LNCaP clone FGC (cell line): ENCODE measurements around the gene RNF133.

ENCODE experiments used
- DNase-seq: peaks from one replicate; pipeline ENCODE4 v3.0.0-alpha.2; 2011; ENCODE audit warnings: low read depth
- H3K4me3 ChIP-seq: 2 replicates; pipeline ENCODE4 v1.5.1; 2011; ENCODE audit warnings: mild to moderate bottlenecking, low read depth, low read length, control low read depth
- TF ChIP-seq, protein P1 (sequence below): IDR thresholded peaks from 2 replicates; pipeline ENCODE4 v1.5.1; 2012; ENCODE audit warnings: mild to moderate bottlenecking; ENCODE audit not compliant: control insufficient read depth, insufficient read depth; ENCODE audit errors: extremely low read depth

Gene RNF133

DNA sequence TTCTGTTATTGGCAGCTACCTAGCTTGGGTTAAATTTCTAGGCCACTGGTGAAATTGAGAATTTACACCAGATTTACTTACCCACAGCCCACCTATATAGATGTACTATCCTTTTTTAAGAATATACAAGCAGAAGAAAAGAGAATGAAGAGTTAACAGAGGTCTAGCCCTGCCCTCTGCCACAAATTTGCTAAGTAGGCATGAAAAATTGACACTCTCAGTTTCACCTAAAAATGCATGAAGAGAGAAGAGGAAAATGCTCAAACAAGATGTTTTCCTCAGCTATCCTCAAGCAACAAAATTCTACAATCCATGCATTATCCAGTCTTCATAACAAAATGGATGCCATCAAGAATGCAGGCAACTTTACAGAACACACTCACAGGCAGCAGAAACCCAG is 28.4 kb upstream of the RNF133 start:
- TF ChIP-seq, protein P1, sequence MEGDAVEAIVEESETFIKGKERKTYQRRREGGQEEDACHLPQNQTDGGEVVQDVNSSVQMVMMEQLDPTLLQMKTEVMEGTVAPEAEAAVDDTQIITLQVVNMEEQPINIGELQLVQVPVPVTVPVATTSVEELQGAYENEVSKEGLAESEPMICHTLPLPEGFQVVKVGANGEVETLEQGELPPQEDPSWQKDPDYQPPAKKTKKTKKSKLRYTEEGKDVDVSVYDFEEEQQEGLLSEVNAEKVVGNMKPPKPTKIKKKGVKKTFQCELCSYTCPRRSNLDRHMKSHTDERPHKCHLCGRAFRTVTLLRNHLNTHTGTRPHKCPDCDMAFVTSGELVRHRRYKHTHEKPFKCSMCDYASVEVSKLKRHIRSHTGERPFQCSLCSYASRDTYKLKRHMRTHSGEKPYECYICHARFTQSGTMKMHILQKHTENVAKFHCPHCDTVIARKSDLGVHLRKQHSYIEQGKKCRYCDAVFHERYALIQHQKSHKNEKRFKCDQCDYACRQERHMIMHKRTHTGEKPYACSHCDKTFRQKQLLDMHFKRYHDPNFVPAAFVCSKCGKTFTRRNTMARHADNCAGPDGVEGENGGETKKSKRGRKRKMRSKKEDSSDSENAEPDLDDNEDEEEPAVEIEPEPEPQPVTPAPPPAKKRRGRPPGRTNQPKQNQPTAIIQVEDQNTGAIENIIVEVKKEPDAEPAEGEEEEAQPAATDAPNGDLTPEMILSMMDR = no peak
- no peak overlapping the region for H3K4me3 ChIP-seq
- DNase-seq = no peak

DNA sequence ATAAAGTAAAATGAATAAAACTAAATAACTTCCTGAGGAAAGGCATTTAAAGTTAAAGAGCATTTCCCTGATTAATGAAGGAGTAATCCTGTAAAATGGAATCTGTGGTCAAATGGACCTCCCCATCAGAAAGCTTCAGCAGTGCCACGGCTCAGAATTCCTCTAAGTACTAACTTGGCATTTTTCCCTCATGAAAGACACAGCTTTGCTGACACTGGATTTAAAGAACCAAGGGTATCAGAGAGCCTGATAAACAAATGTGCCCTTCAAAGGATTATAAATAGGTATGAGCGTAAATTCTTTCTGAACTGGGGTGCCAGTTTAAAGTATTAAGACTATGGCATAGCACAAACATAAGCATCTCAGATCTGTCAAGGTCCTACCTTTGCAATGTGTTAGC is 28.0 kb upstream of the RNF133 start:
- H3K4me3 ChIP-seq = no peak overlapping the region
- DNase-seq = no peak
- TF ChIP-seq, protein P1 = no peak

DNA sequence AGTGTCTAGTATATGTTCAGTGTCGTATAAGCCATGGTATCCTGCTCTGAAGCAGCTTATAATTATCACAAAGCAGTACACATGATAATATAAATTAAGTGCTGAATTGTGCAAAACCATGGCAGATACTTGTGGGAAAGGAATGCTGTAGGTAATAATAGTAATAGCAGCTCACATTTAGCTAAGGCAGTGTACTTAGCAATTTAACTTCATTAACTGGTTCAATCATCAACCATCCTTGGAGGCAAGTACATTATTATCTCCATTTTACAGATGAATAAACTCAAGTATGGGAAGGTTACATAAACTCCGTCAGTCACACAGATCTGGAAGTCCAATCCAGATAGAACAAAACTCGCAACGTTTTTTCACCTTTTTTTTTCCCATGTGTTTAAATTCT is 25.4 kb upstream of the RNF133 start:
- DNase-seq = no peak

DNA sequence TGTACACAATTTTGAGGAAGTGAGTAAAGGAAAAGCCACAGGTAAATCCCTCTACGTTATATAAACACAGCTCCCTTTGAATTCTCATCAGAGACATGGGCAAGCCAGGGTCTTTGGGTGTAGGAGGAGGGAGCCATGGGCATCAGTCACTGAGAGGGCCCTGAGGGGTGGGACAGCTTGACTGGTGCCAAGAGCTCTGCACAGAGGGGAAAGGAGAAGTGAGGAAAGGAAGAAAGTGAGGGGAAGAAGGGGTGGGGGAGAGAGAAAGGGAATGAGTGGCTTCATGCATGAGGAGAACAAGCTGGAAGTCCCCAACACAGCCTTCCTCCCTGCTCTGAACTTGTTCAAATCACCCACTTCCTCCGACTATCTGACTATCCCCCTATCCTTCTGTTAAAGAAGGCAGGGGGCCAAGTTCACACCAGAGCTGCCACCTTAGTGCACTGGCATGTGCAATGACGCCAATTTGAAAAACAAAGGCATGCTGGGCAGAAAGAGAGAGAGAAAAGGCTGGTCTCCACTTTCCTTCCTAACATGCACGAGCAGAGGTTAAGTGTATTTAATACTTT is 20.2 kb upstream of the RNF133 start:
- no peak for DNase-seq
- H3K4me3 ChIP-seq = no peak overlapping the region
- TF ChIP-seq, protein P1 = no peak

More for the DNA sequence above, 25.4 kb upstream of the RNF133 start:
- no peak overlapping the region for H3K4me3 ChIP-seq
- TF ChIP-seq, protein P1 = no peak

DNA sequence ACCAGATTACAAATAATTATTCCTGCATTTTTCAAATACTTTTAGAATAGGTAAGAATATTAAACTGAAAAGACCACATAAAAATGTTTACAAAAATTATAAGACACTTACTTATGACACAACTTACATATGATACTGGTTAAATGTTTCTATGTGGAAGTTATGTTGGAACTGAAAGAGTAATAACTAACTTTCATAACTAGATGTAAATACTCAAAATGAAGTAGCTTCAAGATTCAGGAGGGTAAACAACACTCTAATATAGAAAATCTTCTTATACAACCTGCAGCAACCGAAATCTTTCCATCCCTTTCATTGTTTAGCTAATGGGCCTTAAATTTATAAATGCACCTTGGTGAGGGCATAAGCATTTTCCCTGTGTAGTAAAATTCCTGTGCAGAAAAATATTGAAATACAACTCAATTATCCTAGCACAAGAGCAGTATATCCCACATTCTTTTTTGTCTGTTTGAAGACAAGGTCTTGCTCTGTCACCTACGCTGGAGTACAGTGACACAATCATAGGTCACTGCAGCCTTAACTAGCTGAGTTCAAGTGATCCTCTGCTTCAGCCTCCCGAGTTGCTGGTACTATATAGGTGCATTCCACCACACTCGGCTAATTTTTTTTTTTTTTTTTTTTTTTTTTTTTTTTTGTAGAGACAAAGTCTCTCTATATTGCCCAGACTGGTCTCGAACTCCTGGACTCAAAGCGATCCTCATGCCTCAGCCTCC is 18.6 kb upstream of the RNF133 start:
- TF ChIP-seq, protein P1 = no peak
- H3K4me3 ChIP-seq = no peak overlapping the region
- no peak for DNase-seq

DNA sequence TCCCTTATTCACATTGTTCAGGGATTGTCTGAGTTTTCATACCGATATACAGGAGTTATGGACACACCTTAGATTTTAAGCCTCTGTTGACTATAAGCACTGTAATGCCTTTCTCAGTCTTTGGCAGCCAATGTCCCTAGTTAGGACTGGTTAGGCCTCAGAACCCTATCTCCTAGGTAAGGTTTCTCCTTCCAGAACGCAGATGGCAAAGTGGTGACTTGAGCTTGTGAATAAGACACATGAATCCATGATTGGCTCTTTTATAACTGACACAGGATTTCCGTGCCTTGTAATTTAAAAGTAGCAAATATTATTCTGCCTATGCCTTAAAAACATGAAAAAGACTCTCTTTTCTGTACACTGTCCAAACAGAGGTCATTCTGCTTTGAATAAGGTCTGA is 16.3 kb upstream of the RNF133 start:
- DNase-seq = no peak
- TF ChIP-seq, protein P1 = no peak
- H3K4me3 ChIP-seq = no peak overlapping the region

DNA sequence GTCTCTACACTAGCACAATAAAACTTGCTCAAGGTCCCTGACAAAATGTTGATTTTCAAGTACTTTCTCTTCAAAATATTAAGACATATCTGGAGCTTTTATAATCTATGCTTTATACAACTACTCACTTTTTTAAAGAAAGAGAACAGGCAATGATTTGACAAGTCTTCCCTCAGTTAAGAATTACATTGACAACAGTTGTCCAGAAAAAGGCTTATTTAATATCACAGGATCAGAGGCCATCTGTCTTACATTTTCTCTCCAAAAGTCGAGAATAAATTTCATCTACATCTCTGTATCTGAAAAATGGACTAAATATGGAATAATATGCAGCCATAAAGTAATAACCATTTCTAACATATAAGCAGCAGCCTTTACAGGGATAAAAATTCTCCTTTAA is 12.0 kb upstream of the RNF133 start:
- DNase-seq = no peak
- TF ChIP-seq, protein P1 = no peak
- H3K4me3 ChIP-seq = no peak overlapping the region
